Measurements from ENCODE around the gene RAD51B. TPM values are rescaled to one million over a fixed set of nuclear protein-coding genes. Genes with fewer than 3 reads are reported as not detected.

Gene RAD51B
- total and polyA plus RNA-seq, 9 of the 15 experiments (the other 6 are each of a cell fraction or from before 2014, with no cell fraction given) = 8.5 to 17.3 (median 11.3) TPM

- TF ChIP-seq DEAF1 (CRISPR knock-in tag; IDR thresholded peaks at IDR 0.05) (no peak), ZNF586 (CRISPR knock-in tag; conservative IDR thresholded peaks at IDR 0.05) (no peak), CEBPG (CRISPR knock-in tag; IDR thresholded peaks at IDR 0.05) (no peak), CEBPG (tag; conservative IDR thresholded peaks at IDR 0.05 in 1 of 2, IDR thresholded peaks at IDR 0.05 in 1 of 2) (no peak), ZNF551 (CRISPR knock-in tag; IDR thresholded peaks at IDR 0.05) (no peak), RERE (CRISPR knock-in tag; IDR thresholded peaks at IDR 0.05; ENCODE audit: borderline replicate concordance) (no peak), ZNF57 (CRISPR knock-in tag; IDR thresholded peaks at IDR 0.05) (no peak), ARID3A (IDR thresholded peaks at IDR 0.05; ENCODE audit: borderline replicate concordance, low read depth, low read length) (no peak), RREB1 (CRISPR knock-in tag; IDR thresholded peaks at IDR 0.05) (no peak), TSC22D4 (tag; IDR thresholded peaks at IDR 0.05) (no peak), CBX1 (IDR thresholded peaks at IDR 0.05; ENCODE audit: low read depth) (no peak)
These were observed 419.4 kb downstream of the RAD51B start (continued) for GRCh38 chr14:68238976-68239375.

Data from K562 (cell line).